Measurements from ENCODE around the gene SETD2.

SETD2 gene

GRCh38 chr3:46981932-46982471 lies 181.9 kb downstream of the SETD2 start:
- Histone ChIP-seq H3K27ac (no peak overlapping the region), H3K36me3 (replicated peaks) (no peaks in the 10 kb centered on the region), H3K27me3 (replicated peaks) (no peaks in the 10 kb centered on the region), H3K4me3 (ENCODE audit: low read depth, low read length) (no peak overlapping the region)
- DNase-seq = no peak
- in situ Hi-C loops (cut with HindIII; ENCODE audit: low pct_ligation_motif_present, low sequenced_read_pairs) = no loop called here
- TF ChIP-seq, protein P1, sequence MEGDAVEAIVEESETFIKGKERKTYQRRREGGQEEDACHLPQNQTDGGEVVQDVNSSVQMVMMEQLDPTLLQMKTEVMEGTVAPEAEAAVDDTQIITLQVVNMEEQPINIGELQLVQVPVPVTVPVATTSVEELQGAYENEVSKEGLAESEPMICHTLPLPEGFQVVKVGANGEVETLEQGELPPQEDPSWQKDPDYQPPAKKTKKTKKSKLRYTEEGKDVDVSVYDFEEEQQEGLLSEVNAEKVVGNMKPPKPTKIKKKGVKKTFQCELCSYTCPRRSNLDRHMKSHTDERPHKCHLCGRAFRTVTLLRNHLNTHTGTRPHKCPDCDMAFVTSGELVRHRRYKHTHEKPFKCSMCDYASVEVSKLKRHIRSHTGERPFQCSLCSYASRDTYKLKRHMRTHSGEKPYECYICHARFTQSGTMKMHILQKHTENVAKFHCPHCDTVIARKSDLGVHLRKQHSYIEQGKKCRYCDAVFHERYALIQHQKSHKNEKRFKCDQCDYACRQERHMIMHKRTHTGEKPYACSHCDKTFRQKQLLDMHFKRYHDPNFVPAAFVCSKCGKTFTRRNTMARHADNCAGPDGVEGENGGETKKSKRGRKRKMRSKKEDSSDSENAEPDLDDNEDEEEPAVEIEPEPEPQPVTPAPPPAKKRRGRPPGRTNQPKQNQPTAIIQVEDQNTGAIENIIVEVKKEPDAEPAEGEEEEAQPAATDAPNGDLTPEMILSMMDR (IDR thresholded peaks at IDR 0.05; ENCODE audit: low read depth, low read length, missing control alignments) = no peak

DNA sequence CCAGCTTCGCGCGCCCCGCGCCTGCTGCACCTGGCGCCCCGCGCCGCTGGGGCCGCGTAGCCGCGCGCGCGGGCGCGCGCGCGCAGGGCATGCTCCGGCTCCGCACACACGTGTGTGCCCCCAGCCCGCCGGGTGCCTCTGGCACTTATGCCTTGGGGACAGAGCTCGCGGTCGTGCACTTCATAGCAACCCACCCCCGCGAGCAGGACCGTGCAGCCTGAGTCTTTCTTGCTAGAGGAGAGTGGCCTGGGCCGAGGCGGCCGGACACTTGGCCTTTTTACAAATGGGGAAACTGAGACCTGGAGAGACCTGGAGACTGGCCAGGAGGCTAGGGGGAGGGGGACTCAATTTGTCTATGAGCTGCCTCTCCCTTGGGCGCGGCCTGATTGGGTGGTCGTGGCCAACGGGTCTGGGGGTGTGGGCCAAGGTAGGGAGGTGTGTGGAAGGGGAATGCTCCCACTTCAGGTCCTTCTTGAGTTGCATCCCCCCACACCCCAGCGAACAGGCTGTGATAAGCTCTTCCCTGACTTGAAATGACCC lies 183.9 kb downstream of the SETD2 start:
- no peaks in the 10 kb centered on the region for H3K27me3 ChIP-seq (replicated peaks)
- H3K27ac ChIP-seq = no peak overlapping the region
- TF ChIP-seq, protein P1 (IDR thresholded peaks at IDR 0.05; ENCODE audit: low read depth, low read length, missing control alignments) = no peak
- DNase-seq = no peak
- in situ Hi-C loops (cut with HindIII; ENCODE audit: low pct_ligation_motif_present, low sequenced_read_pairs) = no loop called here
- no peaks in the 10 kb centered on the region for H3K36me3 ChIP-seq (replicated peaks)
- peak overlapping the region; percentile 66 for H3K4me3 ChIP-seq (ENCODE audit: low read depth, low read length)

- H3K4me3 ChIP-seq (ENCODE audit: low read depth, low read length) = peak within 1 kb of the TSS; percentile 66
- DNase-seq = peak; percentile 83
- TF ChIP-seq, protein P1 (IDR thresholded peaks at IDR 0.05; ENCODE audit: low read depth, low read length, missing control alignments) = no peak
- H3K27ac ChIP-seq = no peak within 1 kb of the TSS
- in situ Hi-C loops (cut with HindIII; ENCODE audit: low pct_ligation_motif_present, low sequenced_read_pairs) = no loop called here
- H3K27me3 ChIP-seq (replicated peaks) = no peaks in the 10 kb centered on the region
- no peaks in the 10 kb centered on the region for H3K36me3 ChIP-seq (replicated peaks)
Measured at GRCh38 chr3:46978985-46979944, 184.6 kb downstream of the SETD2 start, which contains the start of gene NBEAL2. Gene NBEAL2, plus strand, starts transcription at chr3:46979666. Its CDS starts 196 bp downstream, at chr3:46979862.

DNA sequence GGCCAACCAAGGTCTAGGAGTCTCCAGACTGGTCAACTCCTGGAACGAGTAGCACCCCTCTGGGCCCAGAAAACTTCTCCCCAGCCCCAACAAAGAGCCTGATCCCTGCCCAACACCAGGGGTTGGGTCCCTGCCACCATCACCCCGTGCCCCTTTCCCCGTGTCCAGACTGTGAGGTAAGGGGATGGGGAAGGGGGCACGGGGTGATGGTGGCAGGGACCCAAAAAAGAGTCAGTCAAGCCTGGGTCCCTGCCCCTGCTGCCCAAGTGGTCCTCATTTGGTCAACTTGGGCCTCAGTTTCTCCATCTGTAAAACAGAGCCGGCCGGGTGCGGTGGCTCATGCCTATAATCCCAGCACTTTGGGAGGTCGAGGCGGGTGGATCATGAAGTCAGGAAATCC lies 185.5 kb downstream of the SETD2 start:
- in situ Hi-C loops (cut with HindIII; ENCODE audit: low pct_ligation_motif_present, low sequenced_read_pairs) = no loop called here
- TF ChIP-seq, protein P1 (IDR thresholded peaks at IDR 0.05; ENCODE audit: low read depth, low read length, missing control alignments) = no peak
- H3K27ac ChIP-seq = no peak overlapping the region
- no peaks in the 10 kb centered on the region for H3K36me3 ChIP-seq (replicated peaks)
- H3K4me3 ChIP-seq (ENCODE audit: low read depth, low read length) = no peak overlapping the region
- no peak for DNase-seq
- no peaks in the 10 kb centered on the region for H3K27me3 ChIP-seq (replicated peaks)

DNA sequence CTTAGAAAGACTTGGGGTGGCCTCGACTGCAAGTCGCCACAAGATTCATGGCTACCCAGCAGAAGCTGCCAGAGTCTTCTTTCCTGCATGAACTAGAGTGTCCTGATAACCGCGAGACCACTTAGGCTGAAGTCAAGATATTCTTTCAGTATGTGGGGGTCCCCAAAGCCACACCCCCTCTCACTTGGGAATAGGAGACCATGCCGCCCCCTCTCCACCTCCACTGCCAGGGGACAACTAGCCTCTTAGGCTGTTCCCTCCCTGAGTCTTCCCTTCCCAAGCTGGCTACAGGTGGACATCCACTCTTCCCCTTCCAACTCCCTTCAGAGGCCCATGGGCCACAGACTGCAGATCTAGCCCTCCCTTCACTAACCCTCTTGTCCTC lies 186.1 kb downstream of the SETD2 start:
- no peak for DNase-seq
- in situ Hi-C loops (cut with HindIII; ENCODE audit: low pct_ligation_motif_present, low sequenced_read_pairs) = no loop called here
- TF ChIP-seq, protein P1 (IDR thresholded peaks at IDR 0.05; ENCODE audit: low read depth, low read length, missing control alignments) = no peak
- no peak overlapping the region for H3K27ac ChIP-seq
- no peak overlapping the region for H3K4me3 ChIP-seq (ENCODE audit: low read depth, low read length)
- no peaks in the 10 kb centered on the region for H3K36me3 ChIP-seq (replicated peaks)
- H3K27me3 ChIP-seq (replicated peaks) = no peaks in the 10 kb centered on the region
